ENCODE data around the gene KAT6B. TPM values are rescaled to one million over a fixed set of nuclear protein-coding genes. Genes with fewer than 3 reads are reported as not detected.

KAT6B gene
- total RNA-seq, 2 donors from 2014 or later = 25.3 to 39.1 TPM

DNA sequence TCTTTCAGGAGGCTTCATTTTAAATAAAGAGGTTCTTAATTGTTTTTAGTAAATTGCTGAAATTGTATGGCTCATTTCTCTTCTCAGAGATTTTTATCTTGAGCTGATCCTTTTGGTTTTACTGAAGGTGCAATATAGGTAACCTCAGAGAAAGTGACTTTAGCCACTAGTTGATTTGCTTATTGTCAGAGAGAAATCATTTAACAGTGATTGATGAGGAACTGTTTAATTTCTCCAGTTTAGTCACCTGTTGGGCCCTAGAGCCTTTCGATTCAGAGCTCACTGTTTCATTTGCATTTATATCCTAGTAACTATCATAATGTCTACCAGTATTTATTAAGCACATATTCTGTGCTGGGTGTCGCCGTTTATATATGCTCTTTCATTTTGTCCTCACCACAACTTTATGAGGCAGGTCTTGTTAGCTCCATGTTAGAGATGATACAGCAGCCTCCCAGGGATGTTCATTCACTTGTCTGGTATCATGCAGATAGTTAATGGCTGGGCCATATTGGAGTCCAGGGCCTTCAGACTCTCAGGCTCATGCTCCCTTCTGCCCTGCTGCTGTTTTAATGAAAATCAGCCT, 42.1 kb downstream of the KAT6B start:
- peak overlapping the region; percentile 50 for H3K27ac Mint-ChIP-seq
- 96 to 97% methylated on average over 3 of the region's 3 CpGs for WGBS, 2 experiments (ENCODE audit: insufficient coverage in 1 of 2, insufficient read length in 1 of 2)

DNA sequence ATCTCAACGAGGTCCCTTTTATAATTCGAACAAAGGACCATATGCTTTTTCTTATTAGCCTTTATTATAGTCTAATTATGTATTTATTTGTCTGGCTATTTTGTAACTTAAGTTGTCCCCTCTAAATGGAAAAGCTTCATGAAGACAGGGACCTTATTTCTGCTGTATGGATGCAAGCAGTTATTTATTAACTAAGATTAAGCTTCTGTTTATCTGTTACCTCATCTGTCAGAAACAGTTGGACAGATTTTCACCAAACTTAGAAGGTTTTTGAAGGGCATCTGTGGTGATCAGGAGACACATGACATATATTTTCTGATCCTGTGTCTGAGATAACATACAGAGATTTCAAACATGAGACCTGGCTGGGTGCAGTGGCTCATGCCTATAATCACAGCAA, 43.2 kb downstream of the KAT6B start:
- WGBS, 2 experiments (ENCODE audit: insufficient coverage in 1 of 2, insufficient read length in 1 of 2) = 83% methylated on average over 1 of the region's 2 CpGs; no CpG with 5 or more reads in 1 of the 2 experiments

More for the DNA sequence above, 42.1 kb downstream of the KAT6B start:
- no peak overlapping the region for H3K4me3 ChIP-seq (ENCODE audit: low read length)
- no peak for DNase-seq
- H3K36me3 ChIP-seq (ENCODE audit: control insufficient read depth, insufficient read depth, low read length) = no peaks in the 10 kb centered on the region
- H3K27ac ChIP-seq (ENCODE audit: low read depth, low read length) = no peak overlapping the region
- H3K27me3 ChIP-seq (ENCODE audit: control insufficient read depth, insufficient read depth, low read length, poor library complexity, severe bottlenecking) = no peaks in the 10 kb centered on the region
- no peaks in the 10 kb centered on the region for H3K27me3 Mint-ChIP-seq (ENCODE audit: insufficient read depth)
- no peaks in the 10 kb centered on the region for H3K9me3 ChIP-seq (ENCODE audit: control insufficient read depth, low read length)
- no peaks in the 10 kb centered on the region for H3K4me1 ChIP-seq (ENCODE audit: control insufficient read depth, insufficient read depth, low read length)
- H3K4me1 Mint-ChIP-seq = peaks cover 9% of the 10 kb centered on the region
- no peaks in the 10 kb centered on the region for H3K36me3 Mint-ChIP-seq (ENCODE audit: low read depth)
- H3K9ac ChIP-seq (ENCODE audit: extremely low read depth, low read length, poor library complexity, severe bottlenecking) = no peak overlapping the region
- TF ChIP-seq, protein P1, sequence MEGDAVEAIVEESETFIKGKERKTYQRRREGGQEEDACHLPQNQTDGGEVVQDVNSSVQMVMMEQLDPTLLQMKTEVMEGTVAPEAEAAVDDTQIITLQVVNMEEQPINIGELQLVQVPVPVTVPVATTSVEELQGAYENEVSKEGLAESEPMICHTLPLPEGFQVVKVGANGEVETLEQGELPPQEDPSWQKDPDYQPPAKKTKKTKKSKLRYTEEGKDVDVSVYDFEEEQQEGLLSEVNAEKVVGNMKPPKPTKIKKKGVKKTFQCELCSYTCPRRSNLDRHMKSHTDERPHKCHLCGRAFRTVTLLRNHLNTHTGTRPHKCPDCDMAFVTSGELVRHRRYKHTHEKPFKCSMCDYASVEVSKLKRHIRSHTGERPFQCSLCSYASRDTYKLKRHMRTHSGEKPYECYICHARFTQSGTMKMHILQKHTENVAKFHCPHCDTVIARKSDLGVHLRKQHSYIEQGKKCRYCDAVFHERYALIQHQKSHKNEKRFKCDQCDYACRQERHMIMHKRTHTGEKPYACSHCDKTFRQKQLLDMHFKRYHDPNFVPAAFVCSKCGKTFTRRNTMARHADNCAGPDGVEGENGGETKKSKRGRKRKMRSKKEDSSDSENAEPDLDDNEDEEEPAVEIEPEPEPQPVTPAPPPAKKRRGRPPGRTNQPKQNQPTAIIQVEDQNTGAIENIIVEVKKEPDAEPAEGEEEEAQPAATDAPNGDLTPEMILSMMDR (conservative IDR thresholded peaks at IDR 0.05) = no peak
- no peaks in the 10 kb centered on the region for H3K9me3 Mint-ChIP-seq
- no peak overlapping the region for H3K4me3 Mint-ChIP-seq

GRCh38 chr10:74870191-74870590, 43.8 kb downstream of the KAT6B start:
- TF ChIP-seq, protein P1 (conservative IDR thresholded peaks at IDR 0.05) = no peak
- no peak for DNase-seq
- H3K4me3 ChIP-seq (ENCODE audit: low read length) = no peak overlapping the region
- Mint-ChIP-seq H3K27me3 (ENCODE audit: insufficient read depth) (no peaks in the 10 kb centered on the region), H3K4me3 (no peak overlapping the region), H3K27ac (no peak overlapping the region), H3K36me3 (ENCODE audit: low read depth) (no peaks in the 10 kb centered on the region), H3K4me1 (peaks cover 13% of the 10 kb centered on the region), H3K9me3 (no peaks in the 10 kb centered on the region)
- no peaks in the 10 kb centered on the region for H3K27me3 ChIP-seq (ENCODE audit: control insufficient read depth, insufficient read depth, low read length, poor library complexity, severe bottlenecking)
- H3K9ac ChIP-seq (ENCODE audit: extremely low read depth, low read length, poor library complexity, severe bottlenecking) = no peak overlapping the region
- H3K9me3 ChIP-seq (ENCODE audit: control insufficient read depth, low read length) = no peaks in the 10 kb centered on the region
- WGBS, 2 experiments (ENCODE audit: insufficient coverage in 1 of 2, insufficient read length in 1 of 2) = 81% methylated on average over 1 of the region's 1 CpG; no CpG with 5 or more reads in 1 of the 2 experiments
- H3K4me1 ChIP-seq (ENCODE audit: control insufficient read depth, insufficient read depth, low read length) = peaks cover 3% of the 10 kb centered on the region
- no peaks in the 10 kb centered on the region for H3K36me3 ChIP-seq (ENCODE audit: control insufficient read depth, insufficient read depth, low read length)
- H3K27ac ChIP-seq (ENCODE audit: low read depth, low read length) = no peak overlapping the region

More for the DNA sequence above, 43.2 kb downstream of the KAT6B start:
- Histone ChIP-seq H3K27me3 (ENCODE audit: control insufficient read depth, insufficient read depth, low read length, poor library complexity, severe bottlenecking) (no peaks in the 10 kb centered on the region), H3K4me1 (ENCODE audit: control insufficient read depth, insufficient read depth, low read length) (peaks cover under 1% of the 10 kb centered on the region), H3K4me3 (ENCODE audit: low read length) (no peak overlapping the region), H3K9ac (ENCODE audit: extremely low read depth, low read length, poor library complexity, severe bottlenecking) (no peak overlapping the region), H3K27ac (ENCODE audit: low read depth, low read length) (no peak overlapping the region), H3K9me3 (ENCODE audit: control insufficient read depth, low read length) (no peaks in the 10 kb centered on the region), H3K36me3 (ENCODE audit: control insufficient read depth, insufficient read depth, low read length) (no peaks in the 10 kb centered on the region)
- Mint-ChIP-seq H3K27me3 (ENCODE audit: insufficient read depth) (no peaks in the 10 kb centered on the region), H3K4me3 (no peak overlapping the region), H3K36me3 (ENCODE audit: low read depth) (no peaks in the 10 kb centered on the region), H3K27ac (no peak overlapping the region), H3K4me1 (peaks cover 7% of the 10 kb centered on the region), H3K9me3 (no peaks in the 10 kb centered on the region)
- DNase-seq = no peak
- TF ChIP-seq, protein P1 (conservative IDR thresholded peaks at IDR 0.05) = no peak

All from endodermal cell (in vitro differentiated cells).